IPS DF 4.7 (cell line): ENCODE data around the gene CACYBP.

Source experiments
- DNase-seq: peaks from one replicate; pipeline ENCODE4 v3.0.0-alpha.2; 2013; ENCODE audit warnings: low spot score; ENCODE audit errors: extremely low read depth

Gene CACYBP

GRCh38 chr1:174971902-174972301 is 27.8 kb upstream of the CACYBP start:
- DNase-seq, result no peak

- no peak for DNase-seq
These were observed 25.0 kb upstream of the CACYBP start for GRCh38 chr1:174974711-174975119.

- DNase-seq, result no peak
These were observed 24.0 kb upstream of the CACYBP start for GRCh38 chr1:174975764-174976163.

- DNase-seq, result no peak
These were observed 23.2 kb upstream of the CACYBP start for GRCh38 chr1:174976436-174977108.

GRCh38 chr1:174982971-174983689 is 16.6 kb upstream of the CACYBP start:
- DNase-seq, result no peak

GRCh38 chr1:174984952-174985351 is 14.8 kb upstream of the CACYBP start:
- DNase-seq, result no peak

- DNase-seq, result no peak
These were observed 11.2 kb upstream of the CACYBP start for GRCh38 chr1:174988539-174988938.

- DNase-seq, result no peak
These were observed 10.8 kb upstream of the CACYBP start for GRCh38 chr1:174988986-174989385.

GRCh38 chr1:174989536-174990220 is 10.1 kb upstream of the CACYBP start:
- DNase-seq, result no peak

- DNase-seq, result no peak
These were observed 9.3 kb upstream of the CACYBP start for GRCh38 chr1:174990382-174990999.

- DNase-seq, result no peak
These were observed 8.3 kb upstream of the CACYBP start for GRCh38 chr1:174991473-174991872.

- no peak for DNase-seq
These were observed 4.6 kb upstream of the CACYBP start for GRCh38 chr1:174995121-174995520.

GRCh38 chr1:174995916-174996315 is 3.8 kb upstream of the CACYBP start:
- DNase-seq, result no peak

- no peak for DNase-seq
These were observed 3.3 kb upstream of the CACYBP start for GRCh38 chr1:174996476-174996875.

- no peak for DNase-seq
These were observed 2.7 kb upstream of the CACYBP start for GRCh38 chr1:174997041-174997440.

- peak; percentile 62 for DNase-seq
These were observed 1.1 kb upstream of the CACYBP start for GRCh38 chr1:174998569-174999215.

- DNase-seq, result peak; percentile 97
These were observed 371 bp upstream of the CACYBP start for GRCh38 chr1:174999216-174999935.

- no peak for DNase-seq
These were observed 995 bp downstream of the CACYBP start for GRCh38 chr1:175000697-175001187.

GRCh38 chr1:175002910-175003517 is 3.3 kb downstream of the CACYBP start:
- DNase-seq, result no peak

- DNase-seq, result no peak
These were observed 3.8 kb downstream of the CACYBP start for GRCh38 chr1:175003521-175003920.
